GM19351 (cell line): Measurements from ENCODE around the gene PTPRM.

ENCODE experiments used
- ATAC-seq: cut with Tn5 transposase; IDR thresholded peaks from one replicate; pipeline ENCODE4 v1.9.1; 2021; ENCODE audit warnings: mild to moderate bottlenecking, moderate library complexity; ENCODE audit not compliant: unreplicated experiment

Gene PTPRM

GRCh38 chr18:8139891-8140406, 572.8 kb downstream of the PTPRM start:
- ATAC-seq = no peak

- no peak for ATAC-seq
Observed at GRCh38 chr18:8140841-8141501, 573.9 kb downstream of the PTPRM start.

GRCh38 chr18:8142131-8142711, 575.1 kb downstream of the PTPRM start:
- ATAC-seq = no peak

- no peak for ATAC-seq
Observed at GRCh38 chr18:8142932-8143331, 575.8 kb downstream of the PTPRM start.

GRCh38 chr18:8151181-8151580, 584.1 kb downstream of the PTPRM start:
- ATAC-seq = no peak

GRCh38 chr18:8153887-8154583, 586.9 kb downstream of the PTPRM start:
- ATAC-seq = no peak

- ATAC-seq = no peak
Observed at GRCh38 chr18:8162802-8163201, 595.7 kb downstream of the PTPRM start.

GRCh38 chr18:8163286-8163959, 596.3 kb downstream of the PTPRM start:
- ATAC-seq = no peak

GRCh38 chr18:8165095-8165494, 598.0 kb downstream of the PTPRM start:
- no peak for ATAC-seq

- ATAC-seq = no peak
Observed at GRCh38 chr18:8167026-8167425, 599.9 kb downstream of the PTPRM start.

GRCh38 chr18:8167673-8168072, 600.6 kb downstream of the PTPRM start:
- no peak for ATAC-seq

GRCh38 chr18:8169722-8170121, 602.6 kb downstream of the PTPRM start:
- ATAC-seq = no peak

- ATAC-seq = no peak
Observed at GRCh38 chr18:8174771-8175170, 607.7 kb downstream of the PTPRM start.

GRCh38 chr18:8175501-8176061, 608.5 kb downstream of the PTPRM start:
- ATAC-seq = no peak

- ATAC-seq = no peak
Observed at GRCh38 chr18:8176109-8176508, 609.0 kb downstream of the PTPRM start.

GRCh38 chr18:8176554-8176953, 609.4 kb downstream of the PTPRM start:
- ATAC-seq = no peak

- ATAC-seq = no peak
Observed at GRCh38 chr18:8177330-8178016, 610.4 kb downstream of the PTPRM start.

- ATAC-seq = no peak
Observed at GRCh38 chr18:8186413-8186812, 619.3 kb downstream of the PTPRM start.

GRCh38 chr18:8188184-8188583, 621.1 kb downstream of the PTPRM start:
- no peak for ATAC-seq

- no peak for ATAC-seq
Observed at GRCh38 chr18:8190980-8191379, 623.9 kb downstream of the PTPRM start.

- no peak for ATAC-seq
Observed at GRCh38 chr18:8194431-8194830, 627.3 kb downstream of the PTPRM start.
